ENCODE measurements around the gene HS3ST3A1. TPM values are rescaled to one million over a fixed set of nuclear protein-coding genes. Genes with fewer than 3 reads are reported as not detected.

The HS3ST3A1 gene
- total and polyA plus RNA-seq, 2 experiments from 2014 or later: 39.2 to 85.1 TPM

DNA sequence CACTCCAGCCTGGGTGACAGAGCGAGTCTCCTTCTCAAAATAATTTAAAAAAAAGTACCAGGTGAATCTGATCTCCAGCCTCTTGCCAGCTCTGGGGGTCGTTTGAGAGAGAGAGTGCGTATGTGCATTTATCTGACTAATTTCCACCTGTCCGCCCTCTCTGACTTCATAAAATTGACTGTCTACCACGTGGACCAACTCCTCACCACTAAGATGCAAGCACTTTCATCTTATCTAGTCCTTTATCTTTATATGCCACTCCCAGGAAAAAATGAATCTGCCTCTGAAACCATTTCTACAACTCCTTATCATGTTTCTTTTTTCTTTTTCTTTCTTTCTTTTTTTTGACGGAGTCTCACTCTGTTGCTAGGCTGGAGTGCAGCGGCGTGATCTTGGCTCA is 55.8 kb downstream of the HS3ST3A1 start:
- no peak for DNase-seq
- Histone ChIP-seq H3K4me2 (ENCODE audit: unreplicated experiment) (no peak overlapping the region), H3F3A (ENCODE audit: insufficient read depth) (peaks cover 77% of the 10 kb centered on the region), H3K9ac (no peak overlapping the region), H3K79me2 (ENCODE audit: insufficient read depth) (peaks cover 89% of the 10 kb centered on the region), H3K4me3 (no peak overlapping the region), H3K27me3 (replicated peaks; ENCODE audit: insufficient read depth) (no peaks in the 10 kb centered on the region), H3K36me3 (ENCODE audit: low read depth) (peaks cover 32% of the 10 kb centered on the region; the same call in 1 of the 2 replicates), H3K4me1 (ENCODE audit: insufficient read depth) (peaks cover 42% of the 10 kb centered on the region), H3K9me2 (ENCODE audit: insufficient read depth) (no peaks in the 10 kb centered on the region), H2AFZ (no peak overlapping the region), H3K9me3 (ENCODE audit: low read depth) (no peaks in the 10 kb centered on the region), H3K27ac (no peak overlapping the region; the same call in 1 of the 2 replicates), H4K20me1 (ENCODE audit: insufficient read depth) (no peaks in the 10 kb centered on the region)
- in situ Hi-C loops (cut with MboI): no loop called here
- 76 to 83% methylated on average over 6 to 8 of the region's 8 CpGs for WGBS, 2 experiments (ENCODE audit: low coverage in 1 of 2, low lambda C conversion rate in 2 of 2, missing lambda C conversion rate in 2 of 2)
- TF ChIP-seq EZH2 (IDR thresholded peaks at IDR 0.05; ENCODE audit: insufficient read depth, poor library complexity, severe bottlenecking) (no peak), EZH2phosphoT487 (IDR thresholded peaks at IDR 0.05; ENCODE audit: insufficient read depth, low read depth) (no peak)

GRCh38 chr17:13544765-13545164 is 57.0 kb downstream of the HS3ST3A1 start:
- H3K79me2 ChIP-seq (ENCODE audit: insufficient read depth): peaks cover 78% of the 10 kb centered on the region
- H3K27me3 ChIP-seq (replicated peaks; ENCODE audit: insufficient read depth): no peaks in the 10 kb centered on the region
- peaks cover 54% of the 10 kb centered on the region for H3K4me1 ChIP-seq (ENCODE audit: insufficient read depth)
- 15 to 21% methylated on average over 9 of the region's 9 CpGs for WGBS, 2 experiments (ENCODE audit: low coverage in 1 of 2, low lambda C conversion rate in 2 of 2, missing lambda C conversion rate in 2 of 2)
- TF ChIP-seq EZH2 (IDR thresholded peaks at IDR 0.05; ENCODE audit: insufficient read depth, poor library complexity, severe bottlenecking) (no peak), EZH2phosphoT487 (IDR thresholded peaks at IDR 0.05; ENCODE audit: insufficient read depth, low read depth) (no peak)
- DNase-seq: peak; percentile 87
- peak overlapping the region; percentile 91 for H3K27ac ChIP-seq
- no peaks in the 10 kb centered on the region for H3K9me2 ChIP-seq (ENCODE audit: insufficient read depth)
- peaks cover 25% of the 10 kb centered on the region; the same call in 1 of the 2 replicates for H3K36me3 ChIP-seq (ENCODE audit: low read depth)
- no peaks in the 10 kb centered on the region for H4K20me1 ChIP-seq (ENCODE audit: insufficient read depth)
- peak overlapping the region; percentile 84 for H3K4me2 ChIP-seq (ENCODE audit: unreplicated experiment)
- in situ Hi-C loops (cut with MboI): no loop called here
- peak overlapping the region; percentile 47 for H3K4me3 ChIP-seq
- peaks cover 83% of the 10 kb centered on the region for H3F3A ChIP-seq (ENCODE audit: insufficient read depth)
- no peak overlapping the region for H2AFZ ChIP-seq
- H3K9me3 ChIP-seq (ENCODE audit: low read depth): no peaks in the 10 kb centered on the region
- peak overlapping the region; percentile 70 for H3K9ac ChIP-seq

GRCh38 chr17:13544292-13544691 is 57.4 kb downstream of the HS3ST3A1 start:
- peak overlapping the region; percentile 47 for H3K4me3 ChIP-seq
- WGBS, 2 experiments (ENCODE audit: low coverage in 1 of 2, low lambda C conversion rate in 2 of 2, missing lambda C conversion rate in 2 of 2): 0 to 2% methylated on average over 7 of the region's 7 CpGs
- H4K20me1 ChIP-seq (ENCODE audit: insufficient read depth): no peaks in the 10 kb centered on the region
- H3K9me3 ChIP-seq (ENCODE audit: low read depth): no peaks in the 10 kb centered on the region
- peaks cover 78% of the 10 kb centered on the region for H3K79me2 ChIP-seq (ENCODE audit: insufficient read depth)
- H2AFZ ChIP-seq: no peak overlapping the region
- no peaks in the 10 kb centered on the region for H3K9me2 ChIP-seq (ENCODE audit: insufficient read depth)
- peaks cover 24% of the 10 kb centered on the region; the same call in 1 of the 2 replicates for H3K36me3 ChIP-seq (ENCODE audit: low read depth)
- peak overlapping the region; percentile 84 for H3K4me2 ChIP-seq (ENCODE audit: unreplicated experiment)
- H3K9ac ChIP-seq: peak overlapping the region; percentile 70
- in situ Hi-C loops (cut with MboI): no loop called here
- TF ChIP-seq EZH2phosphoT487 (IDR thresholded peaks at IDR 0.05; ENCODE audit: insufficient read depth, low read depth) (no peak), EZH2 (IDR thresholded peaks at IDR 0.05; ENCODE audit: insufficient read depth, poor library complexity, severe bottlenecking) (no peak)
- no peaks in the 10 kb centered on the region for H3K27me3 ChIP-seq (replicated peaks; ENCODE audit: insufficient read depth)
- DNase-seq: peak; percentile 98
- H3F3A ChIP-seq (ENCODE audit: insufficient read depth): peaks cover 83% of the 10 kb centered on the region
- H3K4me1 ChIP-seq (ENCODE audit: insufficient read depth): peaks cover 59% of the 10 kb centered on the region
- peak overlapping the region; percentile 91 for H3K27ac ChIP-seq

DNA sequence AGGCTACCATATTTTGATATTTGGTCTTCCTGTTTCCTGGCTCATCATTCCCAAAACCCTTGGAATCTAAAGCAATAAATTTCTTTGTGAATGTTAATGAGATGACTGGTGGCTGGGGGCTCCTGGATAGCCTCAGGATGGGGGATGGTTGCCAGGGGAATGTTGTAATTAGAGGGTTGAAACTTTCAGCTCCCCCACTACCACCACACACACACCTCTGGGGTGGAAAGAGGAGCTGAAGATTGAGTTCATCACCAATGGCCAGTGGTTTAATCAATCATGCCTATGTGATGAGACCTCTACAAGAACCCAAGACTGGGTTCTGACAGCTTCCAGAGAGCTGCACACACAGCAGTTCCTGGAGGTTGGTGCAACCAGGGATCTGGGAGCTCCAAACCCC is 59.1 kb downstream of the HS3ST3A1 start:
- Histone ChIP-seq H3K9me2 (ENCODE audit: insufficient read depth) (no peaks in the 10 kb centered on the region), H3K79me2 (ENCODE audit: insufficient read depth) (peaks cover 78% of the 10 kb centered on the region), H3K36me3 (ENCODE audit: low read depth) (peaks cover 29% of the 10 kb centered on the region), H3K4me2 (ENCODE audit: unreplicated experiment) (no peak overlapping the region), H2AFZ (no peak overlapping the region), H4K20me1 (ENCODE audit: insufficient read depth) (no peaks in the 10 kb centered on the region), H3K27ac (peak overlapping the region; percentile 91; the same call in 1 of the 2 replicates), H3K9me3 (ENCODE audit: low read depth) (no peaks in the 10 kb centered on the region), H3K4me3 (no peak overlapping the region), H3K27me3 (replicated peaks; ENCODE audit: insufficient read depth) (no peaks in the 10 kb centered on the region), H3K4me1 (ENCODE audit: insufficient read depth) (peaks cover 61% of the 10 kb centered on the region), H3F3A (ENCODE audit: insufficient read depth) (peaks cover 92% of the 10 kb centered on the region), H3K9ac (no peak overlapping the region)
- in situ Hi-C loops (cut with MboI): no loop called here
- no peak for TF ChIP-seq EZH2 (IDR thresholded peaks at IDR 0.05; ENCODE audit: insufficient read depth, poor library complexity, severe bottlenecking)
- TF ChIP-seq EZH2phosphoT487 (IDR thresholded peaks at IDR 0.05; ENCODE audit: insufficient read depth, low read depth): no peak
- no peak for DNase-seq

Data from GM23248 (cell line).